ENCODE data around the gene EPC2.

GRCh38 chr2:148718039-148718438 is 73.5 kb downstream of the EPC2 start:
- TF ChIP-seq CTCF (IDR thresholded peaks at IDR 0.05) (no peak), POLR2A (IDR thresholded peaks at IDR 0.05) (no peak)

Data from testis (tissue), 2 donors.